ENCODE data around the gene SESN1.

- TF ChIP-seq SUZ12 (IDR thresholded peaks at IDR 0.05; ENCODE audit: extremely low read depth, insufficient read depth, insufficient read length) (no peak), ZNF274 (IDR thresholded peaks at IDR 0.05; ENCODE audit: low read depth, low read length) (no peak)
These were observed 157.5 kb downstream of the SESN1 start for GRCh38 chr6:108937170-108937569.
